HG02588 (cell line): ENCODE data around the gene BOC.

Experiments
- ATAC-seq: cut with Tn5 transposase; IDR thresholded peaks from one replicate; pipeline ENCODE4 v1.9.1; 2021; ENCODE audit warnings: mild to moderate bottlenecking, moderate library complexity; ENCODE audit not compliant: unreplicated experiment

The BOC gene

DNA sequence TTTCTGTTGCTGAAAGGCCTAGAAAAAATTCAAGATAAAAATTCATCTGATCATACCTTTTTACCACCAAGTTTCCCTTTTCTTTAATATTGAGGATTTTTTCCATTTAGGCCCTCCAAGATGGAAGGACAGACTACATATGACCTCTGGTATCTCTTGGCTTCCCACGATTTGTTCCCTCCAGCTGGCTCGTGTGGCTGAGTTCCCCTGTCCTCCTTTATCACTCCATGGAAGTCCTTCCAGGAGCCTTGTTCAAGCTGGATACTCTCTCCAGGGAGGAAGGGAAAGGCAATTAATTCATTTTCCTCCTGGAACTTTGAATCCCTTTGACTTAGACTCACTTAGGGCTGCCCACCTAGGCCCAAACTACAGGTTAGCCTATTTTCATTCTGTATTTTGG lies 119.4 kb downstream of the BOC start:
- no peak for ATAC-seq

- ATAC-seq: no peak
These were observed 119.8 kb downstream of the BOC start for GRCh38 chr3:113331187-113331586.
